Kidney tubule cell (primary cell): ENCODE results near the gene RPS19BP1.
"Not testable (repeated sequence)": the region's sequence is repeated elsewhere in the genome, so short reads cannot be mapped to it uniquely, and the experiment has no call there.

Experiments used
- DNase-seq: peaks from one replicate; pipeline ENCODE4 v3.0.0-alpha.2; 2018; ENCODE audit warnings: low spot score

Gene RPS19BP1

GRCh38 chr22:39514373-39514973, 18.1 kb downstream of the RPS19BP1 start:
- peak; percentile 48 for DNase-seq

- DNase-seq = no peak
These were observed 18.8 kb downstream of the RPS19BP1 start for GRCh38 chr22:39513791-39514190.

- DNase-seq = no peak
These were observed 20.5 kb downstream of the RPS19BP1 start for GRCh38 chr22:39512026-39512425.

DNA sequence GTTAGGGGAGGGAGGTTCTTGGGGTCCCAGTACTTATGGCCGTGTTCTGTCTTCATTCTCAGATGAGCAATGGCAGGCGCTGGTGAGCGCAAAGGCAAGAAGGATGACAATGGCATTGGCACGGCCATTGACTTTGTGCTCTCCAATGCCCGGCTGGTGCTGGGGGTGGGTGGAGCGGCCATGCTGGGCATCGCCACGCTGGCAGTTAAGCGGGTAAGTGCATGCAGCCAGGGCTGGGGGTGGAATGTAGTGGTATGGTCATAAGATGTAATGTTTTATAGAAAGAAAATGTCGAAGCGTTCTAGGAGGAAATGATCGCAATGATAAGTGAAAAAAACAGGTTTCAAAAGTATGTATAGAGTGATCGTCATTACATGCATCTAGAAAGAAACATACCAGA, 21.3 kb downstream of the RPS19BP1 start:
- no peak for DNase-seq

- DNase-seq = no peak
These were observed 21.9 kb downstream of the RPS19BP1 start for GRCh38 chr22:39510529-39511149.

DNA sequence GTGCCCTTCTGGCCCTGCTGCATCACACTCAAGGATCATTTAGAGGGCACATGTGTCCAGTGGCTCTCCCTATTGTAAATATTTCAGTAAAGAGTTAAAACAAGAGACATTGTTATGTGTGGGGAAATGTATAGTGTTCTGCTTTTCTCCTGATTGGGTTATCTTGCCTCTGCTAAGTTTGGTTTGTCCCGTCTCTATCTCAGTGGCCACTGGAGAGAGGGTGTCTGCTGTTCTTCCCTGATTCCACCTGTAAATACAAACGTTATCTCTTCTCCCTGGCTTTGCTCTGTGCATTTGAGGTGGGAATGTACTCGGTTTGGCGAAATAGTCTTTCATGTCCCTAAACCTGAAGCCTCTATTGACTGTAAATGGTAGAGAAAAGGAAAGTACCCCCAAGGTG, 24.2 kb downstream of the RPS19BP1 start:
- DNase-seq = no peak

DNA sequence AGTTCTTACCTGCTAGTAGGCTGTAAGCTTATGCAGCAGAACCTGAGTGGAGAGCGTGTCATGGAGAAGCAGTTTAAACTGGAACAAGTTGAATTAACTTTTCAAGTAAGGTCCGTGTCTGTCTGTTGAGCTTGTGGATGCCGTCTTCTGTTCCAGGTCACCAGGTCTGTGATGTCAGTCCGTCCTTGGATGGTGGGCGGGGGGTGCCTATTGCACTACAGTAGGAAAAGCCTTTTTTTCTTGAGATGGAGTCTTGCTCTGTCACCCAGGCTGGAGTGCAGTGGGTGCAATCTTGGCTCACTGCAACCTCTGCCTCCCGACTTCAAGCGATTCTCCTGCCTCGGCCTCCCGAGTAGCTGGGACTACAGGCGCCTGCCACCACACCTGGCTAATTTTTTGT, 25.5 kb downstream of the RPS19BP1 start:
- not testable (repeated sequence) for DNase-seq

GRCh38 chr22:39504071-39504470, 28.5 kb downstream of the RPS19BP1 start:
- no peak for DNase-seq

- DNase-seq = no peak
These were observed 28.9 kb downstream of the RPS19BP1 start for GRCh38 chr22:39503630-39504029.

DNA sequence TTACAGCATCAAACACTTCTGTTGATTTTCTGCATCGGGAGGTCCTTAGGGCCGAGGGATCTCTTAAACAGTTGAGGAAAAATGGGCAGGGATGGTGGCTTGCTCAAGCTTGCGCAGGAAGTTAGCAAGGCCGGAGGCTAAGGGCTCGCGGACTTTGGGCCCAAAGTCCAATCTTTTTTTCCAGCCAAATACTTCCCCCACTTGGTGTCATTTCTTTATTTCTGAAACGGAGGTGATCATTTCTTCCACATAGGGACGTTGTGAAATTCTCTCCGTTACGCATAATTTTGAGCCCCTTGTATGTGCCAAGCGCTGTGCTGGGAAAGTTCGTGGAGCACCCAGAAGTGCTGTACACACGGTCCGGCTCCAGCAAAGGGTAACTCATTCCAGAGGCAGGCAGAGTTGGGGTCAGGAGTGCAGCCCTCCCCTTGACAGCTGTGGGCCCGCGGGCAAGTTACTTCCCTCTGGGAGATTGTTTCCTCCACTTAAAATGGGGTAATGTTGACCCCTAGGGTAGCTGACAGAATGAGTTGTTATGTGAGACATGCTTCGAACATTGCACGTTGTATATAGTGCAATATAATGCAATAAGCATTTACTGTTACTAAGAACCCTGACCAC, 29.6 kb downstream of the RPS19BP1 start:
- no peak for DNase-seq

DNA sequence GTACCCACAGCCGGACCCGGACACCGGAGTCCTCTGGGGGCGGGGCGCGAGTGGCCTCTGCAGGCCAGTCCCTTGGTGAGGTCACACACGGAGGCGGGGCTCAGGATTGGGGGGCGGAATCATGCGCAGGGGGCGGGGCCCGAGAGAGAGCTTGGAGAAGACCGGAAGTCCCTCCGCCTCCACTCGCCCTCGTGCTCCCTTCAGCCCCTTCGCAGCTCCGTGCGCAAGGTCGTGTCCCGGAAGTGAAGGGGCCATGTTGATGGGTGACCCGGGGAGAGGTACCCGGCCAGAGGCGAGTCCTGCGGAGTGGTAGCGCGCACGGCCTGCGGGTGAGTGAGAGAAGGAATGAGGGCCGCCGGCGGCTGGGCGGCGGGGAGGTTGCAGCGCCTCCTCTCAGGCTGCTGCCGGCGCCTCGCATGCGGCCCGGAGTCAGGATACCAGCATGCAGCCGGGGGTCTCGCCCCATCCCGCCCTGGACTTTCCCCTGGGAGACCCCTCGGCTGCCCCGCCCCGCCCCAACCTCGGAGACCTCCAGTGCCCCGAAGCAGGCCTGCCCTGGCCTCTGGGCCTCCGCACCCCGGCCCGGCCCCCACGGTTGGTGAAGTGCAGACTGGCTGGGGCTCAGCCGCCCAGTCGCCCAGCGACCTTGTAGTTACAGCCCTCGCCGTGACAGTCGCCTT, 30.3 kb downstream of the RPS19BP1 start, which contains the start of gene MIEF1:
TSS of gene MIEF1 (plus strand) at position 182 of the 680 bp plus-strand sequence. CDS start 9,005 bp downstream, outside the sequence.
- DNase-seq = peak; percentile 96

- no peak for DNase-seq
These were observed 30.9 kb downstream of the RPS19BP1 start for GRCh38 chr22:39501644-39502108.

GRCh38 chr22:39500101-39500500, 32.4 kb downstream of the RPS19BP1 start:
- no peak for DNase-seq

- DNase-seq = no peak
These were observed 33.7 kb downstream of the RPS19BP1 start for GRCh38 chr22:39498802-39499201.

GRCh38 chr22:39498368-39498767, 34.2 kb downstream of the RPS19BP1 start:
- DNase-seq = no peak

- DNase-seq = no peak
These were observed 35.1 kb downstream of the RPS19BP1 start for GRCh38 chr22:39497429-39497828.

GRCh38 chr22:39496131-39496838, 36.3 kb downstream of the RPS19BP1 start:
- DNase-seq = peak; percentile 64

- peak; percentile 56 for DNase-seq
These were observed 38.0 kb downstream of the RPS19BP1 start for GRCh38 chr22:39494471-39495120.

- peak; percentile 52 for DNase-seq
These were observed 38.8 kb downstream of the RPS19BP1 start for GRCh38 chr22:39493759-39494158.

DNA sequence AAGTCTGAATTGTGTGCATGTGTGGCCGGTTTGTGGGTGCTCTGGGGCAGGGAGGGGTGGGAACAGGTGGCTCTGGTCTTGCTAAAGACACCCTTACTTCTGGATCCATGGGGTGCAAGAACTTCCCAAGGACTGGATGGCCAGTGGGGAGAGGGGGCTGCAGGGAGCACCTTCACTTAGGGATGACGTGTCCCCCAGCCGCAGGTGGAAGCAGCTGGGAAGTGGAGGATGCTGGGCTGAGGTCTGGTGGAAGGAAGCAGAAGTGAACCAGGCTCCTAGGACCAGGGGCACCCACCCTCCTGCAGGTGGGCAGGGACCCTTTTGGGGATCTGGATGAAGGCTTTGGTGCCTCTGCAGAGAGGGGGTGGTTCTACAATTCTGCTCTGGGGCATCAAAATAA, 40.4 kb downstream of the RPS19BP1 start:
- DNase-seq = no peak

DNA sequence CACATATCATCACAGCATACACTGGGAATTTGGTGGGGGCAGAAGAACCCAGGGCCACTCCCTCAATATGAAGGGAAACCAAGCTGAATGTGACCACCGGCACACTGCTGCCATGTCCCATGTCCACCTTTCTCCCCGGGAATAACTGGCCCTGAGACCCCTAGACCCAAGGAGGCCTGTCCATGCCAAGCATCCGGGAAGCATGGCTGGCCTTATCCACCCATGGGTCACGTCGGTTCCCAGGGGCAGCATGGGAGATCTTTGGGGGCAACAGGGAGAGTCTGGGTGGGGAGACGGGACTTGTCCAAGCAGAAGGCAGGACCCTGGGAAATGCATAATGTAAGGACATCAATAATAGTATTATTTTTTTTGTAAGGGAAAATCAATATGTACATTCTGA, 40.9 kb downstream of the RPS19BP1 start:
- no peak for DNase-seq
